H9 (cell line): ENCODE results near the gene STAMBPL1. TPM values are rescaled to one million over a fixed set of nuclear protein-coding genes. Genes with fewer than 3 reads are reported as not detected.

ENCODE experiments used
- DNase-seq: peaks from one replicate; pipeline ENCODE4 v3.0.0-alpha.2; 2017
- H2AFZ ChIP-seq: one replicate; pipeline ENCODE4 v1.6.1; 2013; ENCODE audit warnings: mild to moderate bottlenecking, low read length, control low read depth, moderate library complexity
- H2AK5ac ChIP-seq: 2 replicates; pipeline ENCODE4 v1.6.1; 2013; ENCODE audit warnings: low read length, control low read depth, mixed read lengths; ENCODE audit not compliant: insufficient read length
- H2BK120ac ChIP-seq: one replicate; pipeline ENCODE4 v1.6.1; 2013; ENCODE audit warnings: low read depth, mild to moderate bottlenecking, low read length, control low read depth, inconsistent platforms; ENCODE audit not compliant: poor library complexity, severe bottlenecking
- H2BK12ac ChIP-seq: 2 replicates; pipeline ENCODE4 v1.6.1; 2013; ENCODE audit warnings: low read length, control low read depth, mixed read lengths, low read depth; ENCODE audit not compliant: insufficient read length
- H2BK15ac ChIP-seq: 2 replicates; pipeline ENCODE4 v1.6.1; 2013; ENCODE audit warnings: low read depth, low read length, control low read depth
- H2BK20ac ChIP-seq: one replicate; pipeline ENCODE4 v1.6.1; 2013; ENCODE audit warnings: low read depth, mild to moderate bottlenecking, low read length, control low read depth, inconsistent platforms; ENCODE audit not compliant: poor library complexity, severe bottlenecking
- H2BK5ac ChIP-seq: 2 replicates; pipeline ENCODE4 v1.6.1; 2013; ENCODE audit warnings: low read length, control low read depth, mixed read lengths; ENCODE audit not compliant: insufficient read length
- H3K14ac ChIP-seq: 2 replicates; pipeline ENCODE4 v1.6.1; 2013; ENCODE audit warnings: low read length, control low read depth; ENCODE audit not compliant: insufficient read depth
- H3K18ac ChIP-seq: 2 replicates; pipeline ENCODE4 v1.6.1; 2013; ENCODE audit warnings: low read depth, mild to moderate bottlenecking, mixed read lengths, low read length, control low read depth; ENCODE audit not compliant: insufficient read length
- H3K23ac ChIP-seq: 2 replicates; pipeline ENCODE4 v1.6.1; 2013; ENCODE audit warnings: low read length, control low read depth, mixed read lengths, low read depth; ENCODE audit not compliant: insufficient read length
- H3K23me2 ChIP-seq: 2 replicates; pipeline ENCODE4 v1.6.1; 2013; ENCODE audit warnings: low read depth, mild to moderate bottlenecking, mixed read lengths, low read length, control low read depth; ENCODE audit not compliant: insufficient read length, poor library complexity, severe bottlenecking
- H3K27ac ChIP-seq: 2 replicates; pipeline ENCODE4 v1.5.1; 2013; ENCODE audit warnings: low read length, control low read depth, mixed read lengths, low read depth; ENCODE audit not compliant: insufficient read length
- H3K27me3 ChIP-seq: 2 replicates; pipeline ENCODE4 v1.6.1; 2013; ENCODE audit warnings: low read length, control low read depth, inconsistent platforms; ENCODE audit not compliant: insufficient read depth
- H3K4ac ChIP-seq: 2 replicates; pipeline ENCODE4 v1.6.1; 2013; ENCODE audit warnings: low read depth, mild to moderate bottlenecking, control low read depth, inconsistent platforms, low read length, moderate library complexity
- H3K4me1 ChIP-seq: 2 replicates; pipeline ENCODE4 v1.6.1; 2013; ENCODE audit warnings: low read length, control low read depth, inconsistent platforms; ENCODE audit not compliant: insufficient read depth
- H3K4me2 ChIP-seq: 2 replicates; pipeline ENCODE4 v1.6.1; 2013; ENCODE audit warnings: low read length, control low read depth, mixed read lengths; ENCODE audit not compliant: insufficient read length, insufficient read depth
- H3K56ac ChIP-seq: 2 replicates; pipeline ENCODE4 v1.6.1; 2013; ENCODE audit warnings: low read depth, mild to moderate bottlenecking, mixed read lengths, low read length, control low read depth; ENCODE audit not compliant: insufficient read length
- H3K79me1 ChIP-seq: 2 replicates; pipeline ENCODE4 v1.6.1; 2013; ENCODE audit warnings: low read depth, mild to moderate bottlenecking, moderate library complexity, low read length, control low read depth, inconsistent platforms; ENCODE audit not compliant: insufficient read depth, poor library complexity, severe bottlenecking
- H3K79me2 ChIP-seq: 2 replicates; pipeline ENCODE4 v1.6.1; 2013; ENCODE audit warnings: low read length, control low read depth, inconsistent platforms; ENCODE audit not compliant: insufficient read depth
- H3K9ac ChIP-seq: 2 replicates; pipeline ENCODE4 v1.6.1; 2013; ENCODE audit warnings: low read length, control low read depth, mixed read lengths; ENCODE audit not compliant: insufficient read length; ENCODE audit errors: extremely low read depth
- H3K9me3 ChIP-seq: one replicate; pipeline ENCODE4 v1.6.1; 2013; ENCODE audit warnings: low read depth, low read length, inconsistent platforms; ENCODE audit not compliant: control insufficient read depth
- H3T11ph ChIP-seq: one replicate; pipeline ENCODE4 v1.6.1; 2013; ENCODE audit warnings: mild to moderate bottlenecking, low read length, control low read depth, inconsistent platforms
- H4K20me1 ChIP-seq: one replicate; pipeline ENCODE4 v1.6.1; 2013; ENCODE audit not compliant: control insufficient read depth, insufficient read length, insufficient read depth
- H4K5ac ChIP-seq: 2 replicates; pipeline ENCODE4 v1.6.1; 2013; ENCODE audit warnings: low read depth, mild to moderate bottlenecking, mixed read lengths, low read length, control low read depth; ENCODE audit not compliant: insufficient read length
- H4K8ac ChIP-seq: replicated peaks from 2 replicates; pipeline ENCODE4 v1.6.1; 2013; ENCODE audit warnings: low read length, control low read depth, mixed read lengths, low read depth; ENCODE audit not compliant: insufficient read length
- H4K91ac ChIP-seq: 2 replicates; pipeline ENCODE4 v1.6.1; 2013; ENCODE audit warnings: low read depth, mild to moderate bottlenecking, moderate library complexity, mixed read lengths, low read length, control low read depth; ENCODE audit not compliant: insufficient read length
- H3K27ac Mint-ChIP-seq, 3 experiments: 2 replicates in 2 of 3; 3 replicates in 1 of 3; pipeline ENCODE4 v1.8.0; 2020 to 2021; ENCODE audit warnings: mixed read lengths in 3 of 3, mild to moderate bottlenecking in 1 of 3, moderate library complexity in 1 of 3
- H3K27me3 Mint-ChIP-seq: 2 replicates; pipeline ENCODE4 v1.8.0; 2021; ENCODE audit warnings: low read depth, mild to moderate bottlenecking, moderate library complexity, mixed read lengths
- H3K36me3 Mint-ChIP-seq, 3 experiments: 2 replicates in 2 of 3; 3 replicates in 1 of 3; pipeline ENCODE4 v1.8.0; 2020 to 2021; ENCODE audit warnings: low read depth in 3 of 3, mixed read lengths in 3 of 3; ENCODE audit not compliant: insufficient read depth in 1 of 3
- H3K4me1 Mint-ChIP-seq, 2 experiments: 2 replicates each; pipeline ENCODE4 v1.8.0; 2020; ENCODE audit warnings: mixed read lengths in 2 of 2
- H3K4me3 Mint-ChIP-seq, 2 experiments: 2 replicates in 1 of 2; 3 replicates in 1 of 2; pipeline ENCODE4 v1.8.0; 2020 to 2021; ENCODE audit warnings: mild to moderate bottlenecking in 2 of 2, mixed read lengths in 2 of 2, moderate library complexity in 1 of 2
- H3K9me3 Mint-ChIP-seq, 2 experiments: 2 replicates in 1 of 2; 3 replicates in 1 of 2; pipeline ENCODE4 v1.8.0; 2020; ENCODE audit warnings: mild to moderate bottlenecking in 2 of 2, mixed read lengths in 2 of 2, moderate library complexity in 1 of 2
- CTCF ChIP-seq: fragments of 200-600 bp; sonication (generic); conservative IDR thresholded peaks from 3 replicates; pipeline ENCODE4 v1.8.0; 2021; ENCODE audit warnings: antibody characterized with exemption, mild to moderate bottlenecking
- WGBS: extraction: QIAGEN DNeasy Blood & Tissue Kit; methylation state at CpG from one replicate; pipeline ENCODE4 v1.1.7; 2013; ENCODE audit warnings: missing lambda C conversion rate, low lambda C conversion rate, mixed read lengths; ENCODE audit not compliant: insufficient read length; ENCODE audit errors: extremely low coverage; 5-methylcytosine and 5-hydroxymethylcytosine counted together
- total RNA-seq: library from RNA; stranded (reverse); gene quantifications from 2 replicates; pipeline ENCODE4 v1.2.1, GENCODE V29; 2021

STAMBPL1 gene
- total RNA-seq, 1 experiment from 2014 or later, result 3.2 TPM

- Mint-ChIP-seq H3K27me3 (no peaks in the 10 kb centered on the region), H3K36me3 (no peaks in the 10 kb centered on the region), H3K27ac (no peak overlapping the region), H3K4me3 (no peak overlapping the region), H3K9me3 (no peaks in the 10 kb centered on the region), H3K4me1 (peaks cover 5 to 6% of the 10 kb centered on the region in 2 experiments)
- H3K9me3 ChIP-seq, result no peaks in the 10 kb centered on the region
- H3K27ac ChIP-seq, result no peak overlapping the region
- no peak overlapping the region for H3K9ac ChIP-seq
- H3K23ac ChIP-seq, result no peak overlapping the region
- H3K27me3 ChIP-seq, result no peaks in the 10 kb centered on the region
- no peak overlapping the region for H4K8ac ChIP-seq
- no peak overlapping the region for H2BK120ac ChIP-seq
- no peak for TF ChIP-seq CTCF
- no peak overlapping the region for H2AFZ ChIP-seq
- no peak overlapping the region for H3K18ac ChIP-seq
- no CpG with 5 or more reads among the region's 1 CpG for WGBS
- H3K79me2 ChIP-seq, result no peaks in the 10 kb centered on the region
- no peak overlapping the region for H3K4me2 ChIP-seq
- no peaks in the 10 kb centered on the region for H3K23me2 ChIP-seq
- H3T11ph ChIP-seq, result no peak overlapping the region
- H3K14ac ChIP-seq, result no peak overlapping the region
- H2BK20ac ChIP-seq, result no peak overlapping the region
- H2AK5ac ChIP-seq, result no peak overlapping the region
- no peaks in the 10 kb centered on the region for H3K4me1 ChIP-seq
- no peak overlapping the region for H4K91ac ChIP-seq
- no peak for DNase-seq
- no peak overlapping the region for H3K56ac ChIP-seq
- no peaks in the 10 kb centered on the region for H4K20me1 ChIP-seq
- no peak overlapping the region for H2BK5ac ChIP-seq
- H2BK12ac ChIP-seq, result no peak overlapping the region
- H3K79me1 ChIP-seq, result no peaks in the 10 kb centered on the region
- H2BK15ac ChIP-seq, result no peak overlapping the region
- H3K4ac ChIP-seq, result no peak overlapping the region
- no peak overlapping the region for H4K5ac ChIP-seq
Measured at GRCh38 chr10:88946200-88946599, 66.2 kb downstream of the STAMBPL1 start.
